HG03196 (cell line): ENCODE measurements around the gene NR3C1.
"Not testable (repeated sequence)": the region's sequence is repeated elsewhere in the genome, so short reads cannot be mapped to it uniquely, and the experiment has no call there.

Experiments used
- ATAC-seq: cut with Tn5 transposase; IDR thresholded peaks from one replicate; pipeline ENCODE4 v1.9.1; 2021; ENCODE audit not compliant: unreplicated experiment

Gene NR3C1

GRCh38 chr5:143340891-143341685 is 62.4 kb downstream of the NR3C1 start:
- no peak for ATAC-seq

DNA sequence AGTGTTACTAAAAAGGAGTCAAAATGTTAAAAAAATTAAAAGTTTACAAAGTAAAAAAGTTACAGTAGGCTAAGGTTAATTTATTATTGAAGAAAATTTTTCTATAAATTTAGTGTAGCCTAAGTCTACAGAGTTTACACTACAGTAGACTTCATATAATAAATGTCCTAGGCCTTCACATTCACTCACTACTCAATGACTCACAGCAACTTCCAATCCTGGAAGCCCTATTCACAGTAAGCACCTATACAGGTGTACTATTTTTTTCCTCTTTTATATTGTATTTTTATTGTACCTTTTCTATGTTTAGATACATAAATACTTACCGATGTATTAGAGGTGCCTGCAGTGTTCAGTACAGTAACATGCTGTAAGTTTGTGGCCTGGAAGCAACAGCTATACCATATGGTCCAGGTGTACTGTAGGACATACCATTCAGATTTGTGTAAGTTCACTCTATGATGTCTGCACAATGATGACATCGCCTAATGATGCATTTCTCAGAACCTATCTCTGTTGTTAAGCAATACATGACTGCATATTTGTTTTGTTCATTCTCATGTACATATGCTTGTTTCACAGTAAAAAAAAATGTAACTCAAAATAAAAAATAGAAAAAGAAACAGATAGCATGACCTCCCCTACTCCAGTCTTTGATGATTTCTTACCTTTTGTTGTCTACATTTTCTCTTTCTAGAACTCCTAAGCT is 64.7 kb downstream of the NR3C1 start:
- no peak for ATAC-seq

DNA sequence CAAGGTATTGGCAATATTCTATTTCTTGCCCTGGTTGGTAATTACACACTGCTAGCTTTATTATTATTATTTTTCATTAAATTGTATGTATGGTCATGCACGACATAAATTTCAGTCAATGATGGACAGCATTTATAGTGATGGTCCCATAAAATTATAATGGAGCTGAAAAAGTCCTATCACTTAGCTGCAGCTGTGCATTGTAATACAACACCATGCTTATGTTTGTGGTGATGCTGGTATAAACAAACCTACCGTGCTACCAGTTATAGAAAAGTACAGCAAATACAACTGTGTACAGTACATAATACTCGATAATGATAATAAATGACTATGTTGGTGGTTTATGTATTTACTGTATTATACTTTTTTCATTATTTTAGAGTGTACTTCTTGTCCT is 65.5 kb downstream of the NR3C1 start:
- no peak for ATAC-seq

GRCh38 chr5:143336485-143336884 is 67.0 kb downstream of the NR3C1 start:
- ATAC-seq: no peak

DNA sequence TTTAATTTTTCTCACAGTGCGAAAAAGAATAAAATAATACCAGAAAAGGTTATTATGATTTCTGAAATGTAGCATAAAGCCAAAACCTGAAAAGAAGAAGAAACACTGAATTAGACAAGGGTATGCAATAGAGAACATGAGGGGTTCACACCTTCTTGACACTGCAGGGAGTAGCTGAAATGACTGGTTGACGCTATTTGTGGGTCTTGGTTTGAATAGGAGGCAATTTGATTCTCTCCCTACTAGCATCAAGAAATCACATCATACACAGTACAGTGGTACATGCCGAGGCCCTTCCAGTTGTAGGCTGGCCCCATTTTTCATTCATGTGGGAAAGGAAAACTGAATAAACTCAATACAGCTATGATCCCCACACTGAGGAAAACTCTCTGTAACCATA is 68.6 kb downstream of the NR3C1 start:
- ATAC-seq: no peak

DNA sequence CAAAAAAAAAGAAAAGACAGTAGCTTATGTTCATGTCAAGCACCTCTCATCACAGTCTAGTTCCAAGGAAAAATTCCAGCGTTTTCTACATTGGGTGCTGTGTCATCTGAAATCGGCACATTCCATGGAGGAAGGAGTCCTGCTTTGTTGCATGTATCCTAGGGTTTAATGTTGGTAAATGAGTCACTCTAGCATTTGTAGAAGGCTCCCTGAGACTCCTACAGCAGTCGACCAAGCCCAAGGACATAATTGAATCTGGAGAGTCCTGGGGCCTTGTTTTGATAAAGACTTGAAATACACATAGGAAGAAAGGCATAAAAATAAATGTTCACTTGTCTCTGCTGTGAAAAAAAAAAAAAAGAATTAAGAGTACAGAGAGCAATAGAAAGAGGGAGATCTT is 69.1 kb downstream of the NR3C1 start:
- ATAC-seq: not testable (repeated sequence)

DNA sequence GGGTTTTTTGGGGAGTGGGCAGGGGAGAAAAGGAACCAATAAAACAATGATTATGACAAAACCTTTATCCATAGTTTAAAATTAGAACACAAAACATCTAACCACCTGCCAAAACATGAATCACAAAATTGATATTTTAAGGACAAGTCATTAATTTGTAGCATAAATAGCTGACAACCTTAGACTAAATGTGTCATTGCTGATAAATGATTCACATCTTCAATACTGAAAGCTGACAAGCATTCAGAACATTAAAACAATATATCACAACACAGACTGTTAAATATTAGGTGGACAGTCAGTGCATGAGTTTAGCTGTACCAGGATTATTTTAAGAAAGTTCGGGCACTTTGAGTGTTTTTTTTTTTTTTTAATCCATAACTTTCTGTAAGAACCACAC is 71.5 kb downstream of the NR3C1 start:
- no peak for ATAC-seq

DNA sequence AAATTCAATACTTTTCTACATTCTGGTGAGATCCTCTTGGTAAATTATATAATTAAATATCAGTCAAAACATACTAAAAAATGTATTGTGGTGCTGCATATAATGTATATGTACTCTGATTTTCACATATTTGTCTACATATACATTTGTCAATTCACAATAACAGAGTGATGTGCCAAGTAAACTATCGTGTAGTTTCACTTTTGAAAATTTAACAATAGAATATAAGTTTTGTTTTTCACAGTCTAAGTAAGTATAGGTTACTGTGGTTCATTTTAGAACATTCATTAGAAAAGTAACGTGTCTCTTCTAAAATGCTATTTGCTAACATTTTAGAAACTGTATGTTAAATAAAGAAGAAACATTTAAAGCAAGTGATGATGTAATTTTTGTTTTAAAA is 73.6 kb downstream of the NR3C1 start:
- no peak for ATAC-seq

DNA sequence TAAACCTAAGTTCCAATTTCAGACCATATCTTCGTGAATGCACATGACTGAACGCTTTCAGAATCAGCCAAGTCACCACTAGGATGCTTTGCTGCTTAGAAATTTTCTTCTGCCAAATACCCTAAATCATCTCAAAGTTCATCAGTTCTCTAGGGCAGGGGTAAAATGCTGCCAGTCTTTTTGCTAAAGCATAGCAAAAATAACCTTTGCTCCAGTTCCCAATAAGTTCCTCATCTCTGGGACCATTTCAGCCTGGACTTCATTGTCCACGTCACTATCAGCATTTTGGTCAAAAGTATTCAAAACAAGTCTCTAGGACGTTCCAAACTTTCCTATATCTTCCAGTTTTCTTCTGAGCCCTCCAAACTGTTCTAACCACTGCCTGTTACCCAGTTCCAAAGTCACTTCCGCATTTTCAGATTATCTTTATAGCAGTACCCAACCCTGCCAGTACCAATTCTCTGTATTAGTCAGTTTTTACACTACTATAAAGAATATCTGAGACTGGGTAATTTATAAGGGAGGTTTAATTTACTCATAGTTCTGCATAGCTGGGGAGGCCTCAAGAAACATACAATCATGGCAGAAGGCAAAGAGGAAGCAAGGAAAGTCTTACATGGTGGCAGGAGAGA is 74.8 kb downstream of the NR3C1 start:
- no peak for ATAC-seq

DNA sequence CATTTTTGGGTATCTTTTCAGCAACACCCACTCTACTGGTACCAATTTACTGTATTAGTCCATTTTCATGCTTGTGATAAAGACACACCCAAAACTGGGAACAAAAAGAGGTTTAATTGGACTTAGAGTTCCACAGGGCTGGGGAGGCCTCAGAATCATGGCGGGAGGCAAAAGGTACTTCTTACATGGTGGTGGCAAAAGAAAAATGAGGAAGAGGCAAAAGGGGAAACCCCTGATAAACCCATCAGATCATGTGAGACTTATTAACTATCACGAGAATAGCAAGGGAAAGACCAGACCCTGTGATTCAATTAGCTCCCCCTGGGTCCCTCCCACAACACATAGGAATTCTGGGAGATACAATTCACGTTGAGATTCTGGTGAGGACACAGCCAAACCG is 78.4 kb downstream of the NR3C1 start:
- not testable (repeated sequence) for ATAC-seq

- not testable (repeated sequence) for ATAC-seq
Observed at GRCh38 chr5:143322931-143323630, 80.4 kb downstream of the NR3C1 start.

DNA sequence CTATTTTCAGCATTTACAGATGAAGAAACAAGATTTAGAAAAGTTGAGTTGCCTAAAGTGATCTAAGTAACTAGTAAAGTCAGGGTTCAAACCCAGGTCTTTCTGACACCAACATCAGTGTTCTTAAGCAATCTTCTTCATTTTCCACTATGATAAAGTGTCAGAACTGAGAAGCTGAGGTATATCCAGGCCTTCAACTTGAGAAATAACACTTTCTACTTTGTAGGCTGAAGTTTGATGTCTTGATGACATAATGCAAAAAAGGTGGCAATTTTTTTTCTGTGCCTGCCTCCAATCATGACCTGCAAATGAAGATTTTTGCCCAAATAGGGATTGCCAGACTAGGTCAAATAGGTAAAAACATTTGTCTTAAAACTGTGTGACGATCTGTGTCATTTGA is 81.3 kb downstream of the NR3C1 start:
- no peak for ATAC-seq

- ATAC-seq: no peak
Observed at GRCh38 chr5:143319437-143320227, 83.9 kb downstream of the NR3C1 start.

- no peak for ATAC-seq
Observed at GRCh38 chr5:143318833-143319232, 84.7 kb downstream of the NR3C1 start.

DNA sequence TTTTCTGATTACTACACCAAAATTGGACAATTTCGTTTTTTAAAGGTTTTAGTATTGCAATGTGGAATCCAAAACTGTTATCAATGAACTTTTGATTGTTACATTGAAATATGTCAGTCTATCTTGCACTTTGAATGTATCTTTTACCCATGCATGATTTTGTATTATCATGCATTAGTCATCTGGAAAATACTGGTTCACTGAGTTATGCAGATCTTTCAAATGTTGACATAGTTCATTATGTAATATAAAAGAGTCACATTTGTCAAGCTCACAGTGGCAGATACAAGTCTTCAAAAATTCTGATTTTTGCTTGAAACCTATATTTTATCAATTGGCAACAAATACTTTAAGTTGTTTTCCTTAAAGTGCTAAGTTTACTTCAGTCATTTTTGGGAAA is 85.2 kb downstream of the NR3C1 start:
- no peak for ATAC-seq

- no peak for ATAC-seq
Observed at GRCh38 chr5:143316844-143317631, 86.4 kb downstream of the NR3C1 start.

DNA sequence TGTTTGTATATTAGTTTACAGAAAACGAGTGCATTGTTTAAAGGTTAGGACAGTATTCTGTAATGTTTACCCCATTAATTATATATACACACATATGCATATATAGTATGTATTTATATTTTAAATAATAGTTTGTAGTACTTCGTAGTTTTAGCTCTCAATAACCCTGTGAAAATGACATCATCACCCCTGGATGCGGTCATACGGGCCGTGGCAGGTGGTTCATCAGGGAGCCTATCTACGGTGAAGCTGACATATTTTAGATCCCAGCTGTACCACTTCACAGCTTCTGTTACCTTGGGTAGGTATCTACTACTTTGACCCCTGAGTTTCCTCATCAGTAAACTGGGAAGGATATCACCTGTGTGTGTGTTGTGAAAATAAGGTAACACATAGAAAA is 87.1 kb downstream of the NR3C1 start:
- ATAC-seq: no peak

- no peak for ATAC-seq
Observed at GRCh38 chr5:143315929-143316328, 87.6 kb downstream of the NR3C1 start.

- no peak for ATAC-seq
Observed at GRCh38 chr5:143315214-143315613, 88.3 kb downstream of the NR3C1 start.

DNA sequence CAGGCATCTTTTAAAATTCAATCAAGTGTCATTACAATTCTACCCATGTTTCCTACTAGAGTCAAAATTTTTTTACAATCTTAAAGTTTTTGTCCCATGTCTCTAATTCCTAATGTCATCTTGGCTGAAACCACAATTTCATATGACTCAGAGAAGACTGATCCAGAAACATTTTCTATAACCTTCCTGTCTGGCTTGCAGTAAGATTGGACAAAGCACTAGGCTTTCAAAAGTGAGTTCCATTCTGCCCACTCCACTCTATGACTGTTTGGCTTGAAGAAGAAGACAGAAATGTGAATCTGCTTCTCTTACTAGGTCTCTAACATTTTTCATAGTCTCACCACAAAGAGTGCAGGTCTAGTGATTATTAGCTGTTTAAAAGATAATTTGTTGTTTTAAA is 88.8 kb downstream of the NR3C1 start:
- ATAC-seq: no peak
